ENCODE measurements around the gene SMIM12. TPM values are rescaled to one million over a fixed set of nuclear protein-coding genes. Genes with fewer than 3 reads are reported as not detected.

The SMIM12 gene
- polyA plus RNA-seq, 3 donors = 31.8 to 121 (median 93.7) TPM

DNA sequence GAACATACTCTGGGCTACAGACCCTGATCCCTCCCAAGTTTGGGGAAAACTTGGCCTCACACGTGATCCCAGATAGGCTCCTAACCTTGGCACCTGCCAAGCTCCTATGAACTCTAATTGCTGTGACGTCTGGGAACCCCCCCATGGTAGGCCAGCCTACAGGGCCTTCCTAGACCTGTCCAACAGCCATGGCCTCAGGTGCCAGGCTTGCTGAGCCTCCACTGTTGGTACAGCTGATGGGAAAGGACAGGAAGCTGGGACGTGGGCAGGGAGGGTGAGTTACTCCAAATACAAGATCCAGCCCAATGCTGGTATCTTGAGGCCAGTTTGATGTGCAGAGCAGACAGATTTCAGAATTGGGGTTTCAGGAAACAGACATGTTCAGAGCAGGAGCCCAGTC is 19.1 kb downstream of the SMIM12 start:
- no peak for TF ChIP-seq CTCF (IDR thresholded peaks at IDR 0.05)
- H3K27me3 Mint-ChIP-seq (ENCODE audit: low read depth in 3 of 3) = peaks cover 0 to 2% (median 1%) of the 10 kb centered on the region in 3 donors
- no peaks in the 10 kb centered on the region for H3K9me3 Mint-ChIP-seq
- Histone ChIP-seq H3K79me2 (ENCODE audit: insufficient read depth, low read length) (no peaks in the 10 kb centered on the region), H2AFZ (ENCODE audit: insufficient read depth, low read depth, low read length, poor library complexity, severe bottlenecking) (no peak overlapping the region), H3K4me2 (replicated peaks; ENCODE audit: extremely low read depth, low read length, poor library complexity, severe bottlenecking) (no peak overlapping the region), H3K36me3 (replicated peaks in 1 of 2; ENCODE audit: control insufficient read depth in 1 of 2, insufficient read depth in 2 of 2, low read length in 2 of 2) (no peaks in the 10 kb centered on the region), H3K9me3 (replicated peaks in 1 of 2; ENCODE audit: control insufficient read depth in 1 of 2, insufficient read depth in 1 of 2, low read length in 2 of 2) (no peaks in the 10 kb centered on the region), H4K20me1 (ENCODE audit: insufficient read depth, low read length) (peaks cover 18% of the 10 kb centered on the region), H3K27me3 (ENCODE audit: control insufficient read depth in 2 of 2, insufficient read depth in 2 of 2, low read length in 2 of 2) (no peaks in the 10 kb centered on the region), H3K4me1 (ENCODE audit: control insufficient read depth in 1 of 2, insufficient read depth in 2 of 2, low read length in 2 of 2) (no peaks in the 10 kb centered on the region), H3K9ac (ENCODE audit: insufficient read depth, low read length, poor library complexity, severe bottlenecking) (no peak overlapping the region), H3K4me3 (replicated peaks in 1 of 3; ENCODE audit: low read depth in 2 of 3, low read length in 3 of 3) (no peak overlapping the region), H3K27ac (ENCODE audit: low read depth in 1 of 2, low read length in 2 of 2) (no peak overlapping the region)
- no peak overlapping the region for H3K27ac Mint-ChIP-seq
- 82% methylated on average over 3 of the region's 3 CpGs for WGBS (ENCODE audit: insufficient coverage)
- intact Hi-C loops (cut with micrococcal nuclease) = no loop called here
- peaks cover 14% of the 10 kb centered on the region for H3K4me1 Mint-ChIP-seq
- peaks cover 2 to 5% of the 10 kb centered on the region in 2 donors for H3K36me3 Mint-ChIP-seq
- no peak for DNase-seq
- no peak overlapping the region for H3K4me3 Mint-ChIP-seq

GRCh38 chr1:34839526-34840305 is 19.8 kb downstream of the SMIM12 start:
- H3K9me3 Mint-ChIP-seq = no peaks in the 10 kb centered on the region
- peaks cover 0 to 2% of the 10 kb centered on the region in 2 donors for H3K36me3 Mint-ChIP-seq
- Histone ChIP-seq H4K20me1 (ENCODE audit: insufficient read depth, low read length) (peaks cover 15% of the 10 kb centered on the region), H3K79me2 (ENCODE audit: insufficient read depth, low read length) (no peaks in the 10 kb centered on the region), H3K4me1 (ENCODE audit: control insufficient read depth in 1 of 2, insufficient read depth in 2 of 2, low read length in 2 of 2) (no peaks in the 10 kb centered on the region), H2AFZ (ENCODE audit: insufficient read depth, low read depth, low read length, poor library complexity, severe bottlenecking) (no peak overlapping the region), H3K27ac (ENCODE audit: low read depth in 1 of 2, low read length in 2 of 2) (no peak overlapping the region), H3K27me3 (ENCODE audit: control insufficient read depth in 2 of 2, insufficient read depth in 2 of 2, low read length in 2 of 2) (no peaks in the 10 kb centered on the region), H3K4me2 (replicated peaks; ENCODE audit: extremely low read depth, low read length, poor library complexity, severe bottlenecking) (no peak overlapping the region), H3K9ac (ENCODE audit: insufficient read depth, low read length, poor library complexity, severe bottlenecking) (no peak overlapping the region), H3K36me3 (replicated peaks in 1 of 2; ENCODE audit: control insufficient read depth in 1 of 2, insufficient read depth in 2 of 2, low read length in 2 of 2) (no peaks in the 10 kb centered on the region), H3K9me3 (replicated peaks in 1 of 2; ENCODE audit: control insufficient read depth in 1 of 2, insufficient read depth in 1 of 2, low read length in 2 of 2) (no peaks in the 10 kb centered on the region), H3K4me3 (replicated peaks in 1 of 3; ENCODE audit: low read depth in 2 of 3, low read length in 3 of 3) (no peak overlapping the region)
- peaks cover 14% of the 10 kb centered on the region for H3K4me1 Mint-ChIP-seq
- peak overlapping the region in 1 of 7 donors; percentile 54 for H3K27ac Mint-ChIP-seq
- H3K4me3 Mint-ChIP-seq = no peak overlapping the region
- DNase-seq = no peak
- WGBS (ENCODE audit: insufficient coverage) = 88% methylated on average over 3 of the region's 14 CpGs
- intact Hi-C loops (cut with micrococcal nuclease) = no loop called here
- H3K27me3 Mint-ChIP-seq (ENCODE audit: low read depth in 3 of 3) = peaks cover 0 to 3% (median 1%) of the 10 kb centered on the region in 3 donors
- no peak for TF ChIP-seq CTCF (IDR thresholded peaks at IDR 0.05)
